Measurements from ENCODE around the gene ESCO1. TPM values are rescaled to one million over a fixed set of nuclear protein-coding genes. Genes with fewer than 3 reads are reported as not detected.

The ESCO1 gene
- total RNA-seq, 2 donors from 2014 or later: 8.8 to 13.6 TPM

DNA sequence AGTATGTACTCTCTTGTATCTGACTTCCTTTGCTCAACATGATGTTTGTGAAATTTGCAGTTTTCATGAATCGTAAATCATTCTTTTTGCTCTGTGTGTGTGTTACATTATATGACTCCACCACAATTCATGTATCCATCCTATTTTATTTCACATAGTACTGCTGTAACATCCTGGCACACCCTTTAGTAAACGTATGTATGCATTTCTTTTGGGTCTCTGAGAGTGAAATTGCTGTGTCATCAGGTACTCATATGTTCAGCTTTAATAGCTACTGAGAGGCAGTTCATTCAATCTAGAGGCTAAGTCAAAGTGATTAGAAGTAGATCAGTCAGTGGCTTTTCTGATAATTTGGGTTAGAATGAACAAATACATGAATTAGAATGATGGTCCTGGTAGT lies 118.8 kb downstream of the ESCO1 start:
- no peak for DNase-seq (ENCODE audit: low spot score)
- H3K9me3 ChIP-seq: no peaks in the 10 kb centered on the region
- no peaks in the 10 kb centered on the region for H3K27me3 ChIP-seq
- H3K4me3 ChIP-seq: no peak overlapping the region
- H3K4me1 ChIP-seq: no peaks in the 10 kb centered on the region
- TF ChIP-seq, protein P1, sequence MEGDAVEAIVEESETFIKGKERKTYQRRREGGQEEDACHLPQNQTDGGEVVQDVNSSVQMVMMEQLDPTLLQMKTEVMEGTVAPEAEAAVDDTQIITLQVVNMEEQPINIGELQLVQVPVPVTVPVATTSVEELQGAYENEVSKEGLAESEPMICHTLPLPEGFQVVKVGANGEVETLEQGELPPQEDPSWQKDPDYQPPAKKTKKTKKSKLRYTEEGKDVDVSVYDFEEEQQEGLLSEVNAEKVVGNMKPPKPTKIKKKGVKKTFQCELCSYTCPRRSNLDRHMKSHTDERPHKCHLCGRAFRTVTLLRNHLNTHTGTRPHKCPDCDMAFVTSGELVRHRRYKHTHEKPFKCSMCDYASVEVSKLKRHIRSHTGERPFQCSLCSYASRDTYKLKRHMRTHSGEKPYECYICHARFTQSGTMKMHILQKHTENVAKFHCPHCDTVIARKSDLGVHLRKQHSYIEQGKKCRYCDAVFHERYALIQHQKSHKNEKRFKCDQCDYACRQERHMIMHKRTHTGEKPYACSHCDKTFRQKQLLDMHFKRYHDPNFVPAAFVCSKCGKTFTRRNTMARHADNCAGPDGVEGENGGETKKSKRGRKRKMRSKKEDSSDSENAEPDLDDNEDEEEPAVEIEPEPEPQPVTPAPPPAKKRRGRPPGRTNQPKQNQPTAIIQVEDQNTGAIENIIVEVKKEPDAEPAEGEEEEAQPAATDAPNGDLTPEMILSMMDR (IDR thresholded peaks at IDR 0.05): no peak
- H3K36me3 ChIP-seq: no peaks in the 10 kb centered on the region
- no peak overlapping the region for H3K27ac ChIP-seq

DNA sequence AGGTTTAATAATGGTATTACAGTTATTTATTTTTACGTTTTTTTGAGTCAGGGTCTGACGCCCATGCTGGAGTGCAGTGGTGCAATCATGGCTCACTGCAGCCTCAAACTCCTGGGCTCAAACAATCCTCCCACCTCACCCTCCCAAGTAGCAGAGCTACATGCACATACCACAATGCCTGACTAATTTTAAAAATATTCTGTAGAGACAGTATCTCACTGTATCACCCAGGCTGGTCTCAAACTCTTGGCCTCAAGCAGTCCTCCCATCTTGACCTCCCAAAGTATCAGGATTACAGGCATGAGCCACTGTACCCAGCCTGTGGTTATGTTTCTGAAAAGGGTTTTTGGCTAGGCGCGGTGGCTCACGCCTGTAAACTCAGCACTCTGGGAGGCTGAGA lies 120.8 kb downstream of the ESCO1 start:
- H3K36me3 ChIP-seq: no peaks in the 10 kb centered on the region
- H3K4me3 ChIP-seq: no peak overlapping the region
- H3K27ac ChIP-seq: no peak overlapping the region
- TF ChIP-seq, protein P1 (IDR thresholded peaks at IDR 0.05): no peak
- no peak for DNase-seq (ENCODE audit: low spot score)
- H3K4me1 ChIP-seq: no peaks in the 10 kb centered on the region
- H3K9me3 ChIP-seq: no peaks in the 10 kb centered on the region
- H3K27me3 ChIP-seq: no peaks in the 10 kb centered on the region

Other genes starting within 250 kb of the ESCO1 start
- 1 to 10 TPM; 3.2 to 4.4 TPM for gene SNRPD1, start 11.6 kb upstream of the ESCO1 start, total RNA-seq
- 1 to 10 TPM; 2.0 to 8.4 TPM for gene ABHD3, start 104.1 kb upstream of the ESCO1 start, total RNA-seq
- gene MIB1, start 140.1 kb upstream of the ESCO1 start, total RNA-seq: 10 to 100 TPM; 16.7 to 20.8 TPM